ENCODE results near the gene ARNT2.

ARNT2 gene

GRCh38 chr15:80559320-80559693 is 155.1 kb downstream of the ARNT2 start:
- Histone ChIP-seq H3K79me1 (replicated peaks; ENCODE audit: low read length, poor library complexity, severe bottlenecking) (no peaks in the 10 kb centered on the region), H3K4me2 (ENCODE audit: low read length, poor library complexity, severe bottlenecking) (no peak overlapping the region), H4K91ac (ENCODE audit: low read length) (no peak overlapping the region), H3K4ac (ENCODE audit: low read depth in 1 of 2, low read length in 2 of 2) (no peak overlapping the region), H2BK120ac (ENCODE audit: low read depth, low read length) (no peak overlapping the region), H4K8ac (ENCODE audit: low read length) (no peak overlapping the region), H3K36me3 (ENCODE audit: control insufficient read depth in 1 of 2, insufficient read depth in 2 of 2, low read depth in 1 of 2, low read length in 2 of 2) (peaks cover 46 to 48% of the 10 kb centered on the region in 2 experiments), H3K18ac (ENCODE audit: low read depth in 1 of 2, low read length in 2 of 2) (no peak overlapping the region), H2AK5ac (ENCODE audit: low read length, severe bottlenecking) (no peak overlapping the region), H2AFZ (ENCODE audit: low read depth, low read length) (no peak overlapping the region), H3K4me1 (ENCODE audit: control insufficient read depth, insufficient read depth, low read depth, low read length) (peaks cover 10% of the 10 kb centered on the region), H3K14ac (ENCODE audit: low read length in 2 of 2) (no peak overlapping the region), H3K9ac (ENCODE audit: low read length) (no peak overlapping the region), H3K4me3 (ENCODE audit: insufficient read depth in 1 of 2, low read depth in 1 of 2, low read length in 2 of 2) (no peak overlapping the region), H3K9me3 (ENCODE audit: control insufficient read depth, low read length) (peaks cover 3% of the 10 kb centered on the region), H2BK15ac (ENCODE audit: low read depth, poor library complexity, severe bottlenecking) (no peak overlapping the region), H3K27me3 (ENCODE audit: control insufficient read depth in 1 of 2, insufficient read depth in 1 of 2, low read length in 2 of 2) (no peaks in the 10 kb centered on the region), H2BK12ac (ENCODE audit: low read length in 2 of 2) (no peak overlapping the region), H3K23ac (ENCODE audit: low read length in 2 of 2) (no peak overlapping the region), H3K27ac (ENCODE audit: low read length, poor library complexity, severe bottlenecking) (no peak overlapping the region), H2BK5ac (ENCODE audit: low read depth, low read length, poor library complexity, severe bottlenecking) (no peak overlapping the region)
- WGBS, result 86% methylated on average over 7 of the region's 8 CpGs
- no peak for DNase-seq

- no peak overlapping the region for H3K4ac ChIP-seq (ENCODE audit: low read depth in 1 of 2, low read length in 2 of 2)
- H3K9ac ChIP-seq (ENCODE audit: low read length), result no peak overlapping the region
- H3K27ac ChIP-seq (ENCODE audit: low read length, poor library complexity, severe bottlenecking), result no peak overlapping the region
- no peak overlapping the region for H4K91ac ChIP-seq (ENCODE audit: low read length)
- no peak overlapping the region for H3K4me2 ChIP-seq (ENCODE audit: low read length, poor library complexity, severe bottlenecking)
- peak overlapping the region; percentile 45 to 69 for H2BK12ac ChIP-seq (ENCODE audit: low read length in 2 of 2)
- 88% methylated on average over 6 of the region's 6 CpGs for WGBS
- H3K9me3 ChIP-seq (ENCODE audit: control insufficient read depth, low read length), result peaks cover 3% of the 10 kb centered on the region
- no peak overlapping the region for H3K14ac ChIP-seq (ENCODE audit: low read length in 2 of 2)
- H2AFZ ChIP-seq (ENCODE audit: low read depth, low read length), result no peak overlapping the region
- H3K79me1 ChIP-seq (replicated peaks; ENCODE audit: low read length, poor library complexity, severe bottlenecking), result no peaks in the 10 kb centered on the region
- H3K27me3 ChIP-seq (ENCODE audit: control insufficient read depth in 1 of 2, insufficient read depth in 1 of 2, low read length in 2 of 2), result no peaks in the 10 kb centered on the region
- H2BK5ac ChIP-seq (ENCODE audit: low read depth, low read length, poor library complexity, severe bottlenecking), result no peak overlapping the region
- no peak overlapping the region for H2BK120ac ChIP-seq (ENCODE audit: low read depth, low read length)
- no peak overlapping the region for H3K23ac ChIP-seq (ENCODE audit: low read length in 2 of 2)
- no peak overlapping the region for H3K4me3 ChIP-seq (ENCODE audit: insufficient read depth in 1 of 2, low read depth in 1 of 2, low read length in 2 of 2)
- H3K4me1 ChIP-seq (ENCODE audit: control insufficient read depth, insufficient read depth, low read depth, low read length), result peaks cover 10% of the 10 kb centered on the region
- no peak for DNase-seq
- no peak overlapping the region for H2AK5ac ChIP-seq (ENCODE audit: low read length, severe bottlenecking)
- no peak overlapping the region for H2BK15ac ChIP-seq (ENCODE audit: low read depth, poor library complexity, severe bottlenecking)
- H3K36me3 ChIP-seq (ENCODE audit: control insufficient read depth in 1 of 2, insufficient read depth in 2 of 2, low read depth in 1 of 2, low read length in 2 of 2), result peaks cover 46 to 48% of the 10 kb centered on the region in 2 experiments
- no peak overlapping the region for H4K8ac ChIP-seq (ENCODE audit: low read length)
- H3K18ac ChIP-seq (ENCODE audit: low read depth in 1 of 2, low read length in 2 of 2), result peak overlapping the region in 1 of 2 experiments; percentile 15
Observed at GRCh38 chr15:80559761-80560160, 155.6 kb downstream of the ARNT2 start.

- Histone ChIP-seq H3K23ac (ENCODE audit: low read length in 2 of 2) (no peak overlapping the region), H2BK120ac (ENCODE audit: low read depth, low read length) (no peak overlapping the region), H3K9me3 (ENCODE audit: control insufficient read depth, low read length) (peaks cover 3% of the 10 kb centered on the region), H2AK5ac (ENCODE audit: low read length, severe bottlenecking) (no peak overlapping the region), H2AFZ (ENCODE audit: low read depth, low read length) (no peak overlapping the region), H3K36me3 (ENCODE audit: control insufficient read depth in 1 of 2, insufficient read depth in 2 of 2, low read depth in 1 of 2, low read length in 2 of 2) (peaks cover 38 to 43% of the 10 kb centered on the region in 2 experiments), H3K4me2 (ENCODE audit: low read length, poor library complexity, severe bottlenecking) (no peak overlapping the region), H4K8ac (ENCODE audit: low read length) (no peak overlapping the region), H3K4me1 (ENCODE audit: control insufficient read depth, insufficient read depth, low read depth, low read length) (peaks cover 10% of the 10 kb centered on the region), H2BK12ac (ENCODE audit: low read length in 2 of 2) (peak overlapping the region; percentile 12 to 45), H3K4ac (ENCODE audit: low read depth in 1 of 2, low read length in 2 of 2) (no peak overlapping the region), H3K14ac (ENCODE audit: low read length in 2 of 2) (no peak overlapping the region), H3K27ac (ENCODE audit: low read length, poor library complexity, severe bottlenecking) (no peak overlapping the region), H3K4me3 (ENCODE audit: insufficient read depth in 1 of 2, low read depth in 1 of 2, low read length in 2 of 2) (no peak overlapping the region), H3K18ac (ENCODE audit: low read depth in 1 of 2, low read length in 2 of 2) (peak overlapping the region in 1 of 2 experiments; percentile 61), H2BK5ac (ENCODE audit: low read depth, low read length, poor library complexity, severe bottlenecking) (no peak overlapping the region), H2BK15ac (ENCODE audit: low read depth, poor library complexity, severe bottlenecking) (no peak overlapping the region), H3K9ac (ENCODE audit: low read length) (no peak overlapping the region), H3K27me3 (ENCODE audit: control insufficient read depth in 1 of 2, insufficient read depth in 1 of 2, low read length in 2 of 2) (no peaks in the 10 kb centered on the region), H3K79me1 (replicated peaks; ENCODE audit: low read length, poor library complexity, severe bottlenecking) (no peaks in the 10 kb centered on the region), H4K91ac (ENCODE audit: low read length) (no peak overlapping the region)
- DNase-seq, result peak; percentile 28
- 39% methylated on average over 10 of the region's 10 CpGs for WGBS
Observed at GRCh38 chr15:80560601-80561400, 156.6 kb downstream of the ARNT2 start.

GRCh38 chr15:80561500-80561899 is 157.3 kb downstream of the ARNT2 start:
- Histone ChIP-seq H3K4ac (ENCODE audit: low read depth in 1 of 2, low read length in 2 of 2) (no peak overlapping the region), H4K91ac (ENCODE audit: low read length) (no peak overlapping the region), H2BK12ac (ENCODE audit: low read length in 2 of 2) (peak overlapping the region in 1 of 2 experiments; percentile 22), H2AFZ (ENCODE audit: low read depth, low read length) (no peak overlapping the region), H3K4me3 (ENCODE audit: insufficient read depth in 1 of 2, low read depth in 1 of 2, low read length in 2 of 2) (no peak overlapping the region), H2BK15ac (ENCODE audit: low read depth, poor library complexity, severe bottlenecking) (no peak overlapping the region), H4K8ac (ENCODE audit: low read length) (no peak overlapping the region), H3K9me3 (ENCODE audit: control insufficient read depth, low read length) (peaks cover 3% of the 10 kb centered on the region), H3K27ac (ENCODE audit: low read length, poor library complexity, severe bottlenecking) (no peak overlapping the region), H3K4me2 (ENCODE audit: low read length, poor library complexity, severe bottlenecking) (no peak overlapping the region), H3K14ac (ENCODE audit: low read length in 2 of 2) (no peak overlapping the region), H3K23ac (ENCODE audit: low read length in 2 of 2) (no peak overlapping the region), H3K18ac (ENCODE audit: low read depth in 1 of 2, low read length in 2 of 2) (peak overlapping the region in 1 of 2 experiments; percentile 61), H3K36me3 (ENCODE audit: control insufficient read depth in 1 of 2, insufficient read depth in 2 of 2, low read depth in 1 of 2, low read length in 2 of 2) (peaks cover 43 to 47% of the 10 kb centered on the region in 2 experiments), H3K4me1 (ENCODE audit: control insufficient read depth, insufficient read depth, low read depth, low read length) (peaks cover 10% of the 10 kb centered on the region), H3K9ac (ENCODE audit: low read length) (peak overlapping the region; percentile 58), H2BK5ac (ENCODE audit: low read depth, low read length, poor library complexity, severe bottlenecking) (no peak overlapping the region), H3K79me1 (replicated peaks; ENCODE audit: low read length, poor library complexity, severe bottlenecking) (no peaks in the 10 kb centered on the region), H2AK5ac (ENCODE audit: low read length, severe bottlenecking) (no peak overlapping the region), H3K27me3 (ENCODE audit: control insufficient read depth in 1 of 2, insufficient read depth in 1 of 2, low read length in 2 of 2) (no peaks in the 10 kb centered on the region), H2BK120ac (ENCODE audit: low read depth, low read length) (no peak overlapping the region)
- 75% methylated on average over 1 of the region's 1 CpG for WGBS
- peak; percentile 27 for DNase-seq

All from mesenchymal stem cell (in vitro differentiated cells and primary cell).